ENCODE data around the gene CDK2AP2.
A peak's percentile ranks its signal among the peaks of the same experiment; 100 is the strongest.
"Not testable (repeated sequence)": the region's sequence is repeated elsewhere in the genome, so short reads cannot be mapped to it uniquely, and the experiment has no call there.

Gene CDK2AP2, protein sequence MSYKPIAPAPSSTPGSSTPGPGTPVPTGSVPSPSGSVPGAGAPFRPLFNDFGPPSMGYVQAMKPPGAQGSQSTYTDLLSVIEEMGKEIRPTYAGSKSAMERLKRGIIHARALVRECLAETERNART

DNA sequence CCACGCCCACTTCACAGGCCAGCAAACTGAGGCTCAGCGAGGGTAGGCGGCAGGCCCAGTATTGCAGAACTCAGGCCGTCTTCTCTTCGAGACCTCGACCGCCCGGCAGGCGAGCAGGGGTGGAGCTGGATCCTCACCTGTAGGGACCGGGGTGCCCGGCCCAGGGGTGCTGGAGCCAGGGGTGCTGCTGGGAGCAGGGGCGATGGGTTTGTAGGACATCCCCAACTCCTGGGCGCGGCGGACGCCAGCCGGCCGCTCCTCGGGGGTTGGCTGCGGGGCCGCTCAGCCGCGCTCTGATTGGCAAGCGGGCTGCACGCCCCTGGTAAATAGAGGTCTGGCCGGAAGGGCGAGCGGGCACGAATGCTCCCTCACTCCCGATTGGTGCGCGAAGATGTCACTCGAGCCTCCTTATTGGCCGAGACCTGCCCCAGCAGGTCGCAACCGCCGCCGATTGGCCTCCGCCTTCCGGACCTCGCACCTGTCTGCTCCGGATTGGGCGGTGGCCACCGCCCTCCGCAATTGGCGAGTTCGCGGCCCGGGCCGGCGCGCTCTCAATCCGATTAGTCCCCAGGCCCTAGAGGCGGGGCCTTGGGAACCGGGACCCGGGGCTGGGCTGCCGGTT is at the start of gene CDK2AP2:
TSS of gene CDK2AP2 (minus strand) at position 299 of the 622 bp plus-strand sequence. CDS start at position 219, 80 bp downstream.
- DNase-seq: peak; percentile 91

DNA sequence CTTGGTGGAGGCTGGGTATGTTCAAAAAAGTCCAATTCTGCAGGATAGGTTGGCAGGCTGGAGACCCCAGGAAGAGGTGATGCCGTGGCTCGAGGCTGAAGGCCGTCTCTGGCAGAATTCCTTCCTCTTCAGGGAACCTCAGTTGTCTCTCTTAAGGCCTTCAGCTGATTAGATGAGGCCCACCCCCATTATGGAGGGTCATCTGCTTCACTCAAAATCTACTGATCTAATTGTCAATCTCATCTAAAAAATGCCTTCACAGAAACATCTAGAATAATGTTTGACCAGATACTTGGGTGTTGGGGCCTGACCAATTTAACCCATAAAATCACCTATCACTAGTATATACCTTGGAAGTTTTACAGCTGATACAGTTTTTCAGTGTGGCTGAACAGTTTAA is 48.3 kb upstream of the CDK2AP2 start:
- no peak for DNase-seq

DNA sequence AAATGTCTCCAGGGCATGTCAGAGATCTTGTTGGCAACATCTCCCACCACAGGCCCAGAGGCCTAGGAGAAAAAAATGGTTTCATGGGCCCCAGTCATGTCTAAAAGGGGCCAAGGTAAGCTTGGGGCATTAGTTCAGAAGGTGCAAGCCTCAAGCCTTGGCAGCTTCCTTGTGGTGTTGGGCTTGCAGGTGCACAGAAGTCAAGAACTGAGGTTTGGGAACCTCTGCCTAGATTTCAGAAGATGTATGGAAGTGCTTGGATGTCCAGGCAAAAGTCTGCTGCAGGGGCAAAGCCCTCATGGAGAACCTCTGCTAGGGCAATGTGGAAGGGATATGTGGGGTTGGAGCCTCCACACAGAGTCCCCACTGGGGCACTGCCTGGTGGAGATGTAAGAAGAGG is 43.7 kb upstream of the CDK2AP2 start:
- not testable (repeated sequence) for DNase-seq

DNA sequence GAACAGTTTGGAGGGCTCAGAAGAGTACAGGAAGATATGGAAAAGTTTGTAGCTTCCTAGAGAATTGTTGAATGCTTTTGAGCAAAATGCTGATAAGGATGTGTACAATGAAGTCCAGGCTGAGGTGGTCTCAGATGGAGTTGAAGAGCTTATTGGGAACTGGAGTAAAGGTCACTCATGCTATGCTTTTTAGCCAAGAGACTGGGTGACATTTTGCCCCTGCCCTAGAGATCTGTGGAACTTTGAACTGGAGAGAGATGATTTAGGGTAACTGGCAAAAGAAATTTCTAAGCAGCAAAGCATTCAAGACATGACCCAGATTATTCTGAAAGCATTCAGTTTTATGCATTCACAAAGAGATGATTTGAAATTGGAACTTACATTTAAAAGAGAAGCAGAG is 43.2 kb upstream of the CDK2AP2 start:
- DNase-seq: no peak

DNA sequence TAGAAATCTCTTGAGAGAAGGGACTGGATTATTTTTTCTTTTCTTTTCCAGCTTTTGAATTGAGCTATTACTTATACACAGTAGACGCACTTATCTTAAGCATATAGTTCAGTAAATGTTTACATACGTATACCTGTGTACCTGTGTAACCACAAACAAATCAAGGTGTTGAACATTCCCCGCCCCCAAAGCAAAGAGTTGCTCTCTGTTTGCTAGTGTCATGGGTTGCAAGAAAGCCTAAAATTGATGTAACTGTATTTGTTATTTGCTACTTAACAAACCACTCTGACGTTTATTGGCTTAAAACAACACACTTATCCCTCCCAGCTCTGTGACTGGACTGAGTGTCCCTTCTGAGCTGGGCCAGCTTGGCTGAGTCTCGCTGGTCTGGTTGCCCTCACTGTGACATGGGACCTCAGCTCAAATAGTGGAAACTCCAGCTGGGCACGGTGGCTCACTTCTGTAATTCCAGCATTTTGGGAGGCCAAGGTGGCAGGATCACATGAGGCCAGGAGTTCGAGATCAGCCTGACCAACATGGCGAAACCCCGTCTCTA is 40.7 kb upstream of the CDK2AP2 start:
- no peak for DNase-seq

DNA sequence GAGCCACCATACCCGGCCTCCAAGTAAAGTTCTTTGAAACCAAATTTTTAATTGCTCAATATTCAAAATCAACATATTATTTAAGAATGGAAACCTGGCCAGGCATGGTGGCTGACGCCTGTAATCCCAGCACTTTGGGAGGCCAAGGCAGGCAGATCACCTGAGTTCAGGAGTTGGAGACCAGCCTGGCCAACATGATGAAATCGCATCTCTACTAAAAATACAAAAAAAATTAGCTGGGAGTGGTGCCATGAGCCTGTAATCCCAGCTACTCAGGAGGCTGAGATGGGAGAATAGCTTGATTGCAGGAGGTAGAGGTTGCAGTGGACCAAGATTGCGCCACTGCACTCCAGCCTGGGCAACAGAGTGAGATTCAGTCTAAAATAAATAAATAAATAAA is 40.1 kb upstream of the CDK2AP2 start:
- DNase-seq: not testable (repeated sequence)

DNA sequence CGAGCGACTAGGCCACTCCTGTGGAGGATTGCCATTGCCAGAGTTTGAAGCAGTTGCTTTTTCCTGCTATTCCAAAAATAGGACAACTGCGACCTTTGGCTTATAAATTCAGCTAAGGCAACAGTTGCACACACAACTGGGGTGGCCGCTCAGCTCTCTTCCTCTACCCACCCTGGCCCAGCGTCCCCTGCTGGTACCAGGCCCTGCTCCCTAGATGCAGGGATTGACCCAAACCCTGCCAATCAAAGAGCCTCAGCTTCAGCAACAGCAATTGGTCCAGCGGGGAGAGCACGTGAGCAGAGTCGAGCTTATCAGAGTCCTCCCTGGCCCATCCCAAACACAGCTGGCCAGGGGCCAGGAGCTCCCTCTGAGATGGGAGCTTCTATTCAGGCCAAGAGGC is 37.3 kb upstream of the CDK2AP2 start:
- no peak for DNase-seq

DNA sequence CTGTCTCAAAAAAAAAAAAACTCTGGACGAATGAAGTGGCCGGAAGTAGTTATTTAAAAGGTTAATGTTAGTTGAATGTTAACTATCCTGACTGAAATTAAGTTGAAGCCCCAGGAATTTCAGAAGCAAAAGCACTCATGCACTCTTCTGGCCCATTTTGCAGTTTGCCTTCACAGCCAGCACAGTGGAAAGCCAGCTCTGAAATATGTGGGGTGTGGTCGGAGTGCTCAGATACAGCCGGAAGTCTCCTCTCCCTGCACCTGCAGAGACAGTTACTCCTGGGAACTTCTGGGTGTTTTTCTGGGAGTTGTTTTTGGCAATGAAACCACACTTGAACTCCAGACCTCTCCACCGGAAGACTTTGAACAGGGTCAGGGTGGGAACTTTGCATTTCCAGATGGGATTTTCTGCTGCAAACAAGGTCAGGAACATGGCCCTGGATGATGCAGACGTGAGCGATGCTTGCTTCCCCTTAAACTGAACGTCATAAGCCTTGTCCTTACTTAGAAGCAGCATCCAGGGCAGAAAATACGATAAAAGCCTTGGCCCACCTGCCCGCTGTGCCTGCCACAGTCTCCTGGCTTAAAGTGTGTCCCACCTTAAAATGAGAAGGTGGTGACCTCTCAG is 36.8 kb upstream of the CDK2AP2 start:
- DNase-seq: no peak

DNA sequence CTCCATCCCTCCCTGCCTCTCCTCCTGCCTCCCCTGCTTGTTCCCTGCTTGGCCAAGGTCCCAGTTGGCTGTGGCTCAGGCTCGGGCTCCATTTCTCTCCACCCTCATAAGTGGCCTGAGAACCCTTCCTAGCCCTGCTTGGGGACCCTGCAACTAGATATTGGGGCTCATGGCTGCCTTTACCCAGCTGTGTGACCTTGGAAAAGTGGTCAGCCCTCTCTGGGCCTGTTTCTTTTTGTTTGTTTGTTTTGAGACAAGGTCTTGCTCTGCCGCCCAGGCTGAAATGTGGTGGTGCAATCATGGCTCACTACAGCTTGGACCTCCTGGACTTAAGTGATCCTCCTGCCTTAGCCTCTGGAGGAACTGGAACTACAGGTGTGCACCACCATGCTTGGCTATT is 35.6 kb upstream of the CDK2AP2 start:
- DNase-seq: no peak

DNA sequence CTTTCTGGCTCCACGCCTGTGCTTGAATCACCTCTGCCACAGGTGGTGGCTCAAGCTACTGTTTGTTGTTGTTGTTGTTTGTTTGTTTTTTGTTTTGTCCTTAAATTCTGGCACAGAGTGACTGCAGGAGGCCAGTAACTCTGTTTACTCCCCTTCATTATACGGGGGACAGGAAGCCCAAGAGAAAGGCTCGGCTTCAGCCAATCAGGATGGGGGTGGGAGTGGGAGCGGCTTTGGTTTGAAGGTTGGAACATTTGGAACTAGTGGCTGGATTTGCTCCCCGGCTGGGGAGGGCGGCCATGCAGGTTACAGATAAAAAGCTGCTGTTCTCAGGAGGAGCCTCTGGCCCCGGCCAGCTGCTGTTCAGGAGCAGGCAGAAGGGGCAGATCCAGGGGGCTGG is 35.0 kb upstream of the CDK2AP2 start:
- no peak for DNase-seq

DNA sequence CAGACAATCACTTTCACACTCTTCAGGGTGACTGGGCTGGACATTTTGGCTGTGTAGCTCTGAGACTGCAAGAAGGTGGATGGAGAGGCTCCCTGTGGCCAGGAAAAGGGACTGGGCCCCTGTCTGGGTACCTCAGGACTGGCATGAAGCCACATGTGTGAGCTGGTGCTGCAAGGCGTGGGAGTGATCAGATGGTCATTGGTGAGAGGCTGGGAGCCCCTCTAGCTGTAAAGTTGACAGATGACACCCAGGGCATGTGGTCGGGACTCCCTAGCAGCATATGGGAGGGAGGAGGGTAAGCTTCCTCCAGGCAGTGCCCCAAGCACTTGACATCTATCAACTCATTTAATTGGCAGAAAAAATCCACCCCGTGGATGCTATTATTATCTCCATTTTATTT is 34.2 kb upstream of the CDK2AP2 start:
- no peak for DNase-seq

DNA sequence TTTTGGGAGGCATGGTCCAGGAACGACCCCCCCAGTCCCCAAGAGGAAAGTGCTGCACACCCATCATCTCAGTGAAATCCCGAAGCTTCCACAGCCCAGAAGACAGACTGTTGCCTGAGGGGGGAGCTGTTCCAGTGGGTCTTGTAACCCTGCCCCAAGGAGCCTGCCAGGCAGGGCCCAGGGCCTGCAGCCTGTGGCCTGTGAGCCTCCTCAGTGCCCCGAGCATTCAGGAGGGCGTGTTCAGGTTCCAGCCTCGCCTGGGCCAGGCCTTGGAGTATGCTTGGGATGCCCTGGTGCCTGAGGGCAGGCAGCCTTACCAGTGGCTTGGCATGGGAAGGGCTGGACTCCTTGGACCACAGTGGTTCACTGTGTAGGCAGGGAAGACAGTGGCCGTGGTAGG is 33.2 kb upstream of the CDK2AP2 start:
- DNase-seq: no peak

DNA sequence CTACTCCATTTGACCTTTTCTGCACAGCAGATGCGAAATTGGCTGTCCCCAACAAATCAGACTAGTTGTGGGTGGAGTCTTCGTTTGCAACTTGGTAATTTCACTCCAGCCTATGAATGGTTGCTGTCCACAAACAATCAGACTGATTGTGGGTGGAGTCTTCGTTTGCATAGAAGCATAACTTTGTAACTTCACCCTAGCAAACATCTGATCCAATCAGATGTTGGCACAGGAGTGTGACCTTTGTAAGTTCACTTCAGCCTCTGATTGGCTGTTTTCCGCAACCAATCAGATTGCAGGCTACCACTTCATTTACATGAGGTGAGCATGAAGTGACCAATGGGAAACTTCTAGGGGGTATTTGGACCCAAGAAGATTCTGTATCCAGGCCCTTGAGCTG is 31.6 kb upstream of the CDK2AP2 start:
- no peak for DNase-seq

DNA sequence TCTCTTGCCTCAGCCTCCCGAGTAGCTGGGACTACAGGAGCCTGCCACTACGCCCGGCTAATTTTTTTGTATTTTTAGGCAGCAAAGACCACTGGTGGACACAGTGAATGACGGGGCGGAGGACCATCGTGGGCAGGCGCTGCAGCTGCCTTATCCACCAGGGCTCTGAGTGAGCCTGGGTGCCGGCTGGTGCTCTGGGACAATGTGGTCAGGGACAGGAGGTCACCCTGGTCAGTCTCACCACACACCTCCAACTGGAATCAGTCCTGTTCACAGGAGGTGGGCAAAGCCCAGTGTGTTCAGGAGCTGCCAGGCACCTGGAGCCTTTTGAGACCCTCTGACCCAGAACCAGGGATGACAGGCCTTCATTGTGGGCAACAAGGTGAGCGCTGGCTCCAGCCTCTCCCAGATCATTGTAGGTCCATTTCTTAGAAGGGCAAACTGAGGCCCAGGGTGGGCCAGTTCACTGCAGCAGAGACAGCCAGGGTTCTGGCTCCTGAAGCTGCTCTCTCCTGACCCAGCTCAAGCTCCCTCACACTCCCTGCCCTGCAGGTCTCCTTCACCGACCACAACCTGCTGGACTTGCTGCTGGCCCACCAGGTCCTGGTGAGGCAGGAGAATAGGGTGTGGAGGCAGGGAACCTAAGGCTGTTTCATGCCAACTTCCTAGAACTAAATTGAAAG is 31.0 kb upstream of the CDK2AP2 start:
- DNase-seq: no peak

DNA sequence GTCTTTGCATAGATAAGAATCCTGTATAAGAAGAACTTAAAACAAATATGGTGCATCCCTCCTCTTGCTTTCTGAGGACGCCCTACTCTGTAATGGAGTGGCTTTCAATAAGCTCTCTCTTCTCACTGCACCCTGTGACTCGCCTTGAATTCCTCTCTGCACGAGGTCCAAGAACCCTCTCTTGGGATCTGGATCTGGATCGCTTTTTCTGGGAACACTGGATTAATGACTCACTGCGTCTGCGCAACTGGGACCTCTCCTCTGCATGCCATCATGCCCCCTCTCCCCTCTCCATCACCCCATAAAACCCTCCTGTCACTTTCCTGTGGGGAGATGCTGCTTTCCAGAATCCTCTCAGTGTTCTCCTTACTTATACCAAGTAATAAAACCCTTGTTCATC is 30.3 kb upstream of the CDK2AP2 start:
- peak; percentile 7 for DNase-seq

DNA sequence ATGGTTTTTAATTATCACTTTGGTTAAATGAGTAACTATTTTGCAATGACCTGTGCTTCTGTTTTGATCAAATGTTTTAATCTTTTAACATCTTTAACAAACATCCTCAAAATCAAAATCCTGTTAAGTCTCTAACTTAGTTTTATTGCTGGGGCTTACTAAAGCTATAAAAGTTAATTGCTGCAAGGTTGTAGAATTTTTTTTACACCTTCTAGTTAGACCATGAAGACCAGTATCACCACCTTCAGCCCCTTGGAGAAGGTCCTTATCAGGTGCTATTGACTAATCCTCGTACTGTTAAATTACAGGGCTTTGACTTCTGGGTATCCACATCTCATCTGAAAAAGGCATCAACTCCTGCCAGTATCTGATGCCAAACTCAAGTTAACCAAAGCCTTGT is 27.6 kb upstream of the CDK2AP2 start:
- DNase-seq: no peak

DNA sequence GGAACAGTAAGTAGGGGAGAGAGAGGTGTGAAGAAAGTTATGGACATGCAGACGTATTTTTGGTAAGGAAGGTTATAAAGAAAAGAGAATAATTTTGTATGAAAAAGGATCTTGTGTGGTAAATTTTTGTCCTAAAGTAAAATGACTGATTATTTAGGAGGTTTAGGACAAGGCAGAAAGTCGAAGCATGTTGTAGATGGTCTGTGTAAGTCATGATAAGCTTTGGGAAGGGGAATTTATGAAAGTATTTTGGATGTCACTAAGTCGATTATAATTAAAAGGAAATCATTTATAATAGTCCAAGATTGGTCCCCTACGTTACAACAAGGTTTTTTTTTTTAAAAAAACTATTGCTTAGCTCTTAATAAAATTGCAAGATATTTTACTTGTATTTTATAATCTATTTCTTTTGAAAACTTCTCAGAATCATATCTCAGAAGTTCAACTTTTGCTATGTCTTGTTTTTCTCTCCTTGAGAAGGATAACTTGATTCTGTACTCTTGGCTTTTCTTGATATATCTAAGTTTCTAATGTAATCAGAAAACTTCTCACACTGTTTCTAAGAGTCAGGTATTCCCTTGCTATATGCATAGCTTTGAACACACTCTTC is 26.2 kb upstream of the CDK2AP2 start:
- DNase-seq: no peak

DNA sequence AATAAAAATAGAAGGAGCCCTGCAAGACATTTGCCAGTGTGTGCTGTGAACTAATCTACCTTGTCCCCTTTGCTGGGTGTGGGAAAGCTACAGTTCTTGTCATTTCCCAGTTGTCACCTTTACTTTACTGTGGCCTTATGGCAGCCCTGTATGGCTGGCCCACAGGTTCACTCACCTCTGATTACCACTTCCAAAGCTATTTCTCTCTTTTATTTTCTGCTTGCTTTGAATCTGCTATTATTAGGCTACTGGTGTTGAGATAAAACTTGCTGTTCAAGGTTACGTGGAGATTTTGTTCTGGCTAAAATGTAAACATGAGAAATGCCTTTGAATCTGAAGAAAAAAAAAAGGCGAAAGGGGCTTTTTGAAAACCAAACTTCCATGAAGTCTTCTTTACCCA is 24.9 kb upstream of the CDK2AP2 start:
- no peak for DNase-seq

DNA sequence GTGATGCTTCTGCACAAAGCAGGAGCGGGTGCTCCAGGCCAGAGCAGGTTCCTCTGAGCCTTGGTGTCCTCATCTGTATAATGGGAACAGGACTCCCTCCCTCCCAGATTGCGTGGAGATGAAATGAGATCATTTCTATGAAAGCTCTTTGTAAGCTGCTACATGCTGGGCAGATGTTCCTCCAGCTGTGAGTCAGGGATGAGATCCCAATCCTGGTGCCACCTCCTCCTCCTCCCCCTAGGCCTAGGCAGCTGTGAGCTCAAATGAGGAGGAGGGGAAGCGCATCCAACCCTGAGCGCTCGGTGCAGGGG is 22.3 kb upstream of the CDK2AP2 start:
- DNase-seq: no peak

DNA sequence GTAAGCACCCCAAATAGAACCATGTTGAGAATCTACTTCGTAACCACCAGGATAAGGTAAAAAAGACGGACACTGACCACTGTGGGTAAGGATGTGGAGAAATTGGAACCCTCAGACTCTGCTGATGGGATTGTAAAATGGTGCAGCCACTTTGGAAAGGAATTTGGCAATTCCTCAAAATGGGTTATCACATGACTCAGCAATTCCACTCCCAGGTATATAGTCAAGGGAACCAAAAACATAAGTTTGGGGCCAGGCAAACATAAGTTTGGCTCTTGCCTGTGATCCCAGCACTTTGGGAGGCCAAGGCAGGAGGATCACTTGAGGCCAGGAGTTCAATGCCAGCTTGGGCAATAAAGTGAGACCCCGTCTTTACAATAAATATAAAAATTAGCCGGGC is 20.4 kb upstream of the CDK2AP2 start:
- no peak for DNase-seq

DNA sequence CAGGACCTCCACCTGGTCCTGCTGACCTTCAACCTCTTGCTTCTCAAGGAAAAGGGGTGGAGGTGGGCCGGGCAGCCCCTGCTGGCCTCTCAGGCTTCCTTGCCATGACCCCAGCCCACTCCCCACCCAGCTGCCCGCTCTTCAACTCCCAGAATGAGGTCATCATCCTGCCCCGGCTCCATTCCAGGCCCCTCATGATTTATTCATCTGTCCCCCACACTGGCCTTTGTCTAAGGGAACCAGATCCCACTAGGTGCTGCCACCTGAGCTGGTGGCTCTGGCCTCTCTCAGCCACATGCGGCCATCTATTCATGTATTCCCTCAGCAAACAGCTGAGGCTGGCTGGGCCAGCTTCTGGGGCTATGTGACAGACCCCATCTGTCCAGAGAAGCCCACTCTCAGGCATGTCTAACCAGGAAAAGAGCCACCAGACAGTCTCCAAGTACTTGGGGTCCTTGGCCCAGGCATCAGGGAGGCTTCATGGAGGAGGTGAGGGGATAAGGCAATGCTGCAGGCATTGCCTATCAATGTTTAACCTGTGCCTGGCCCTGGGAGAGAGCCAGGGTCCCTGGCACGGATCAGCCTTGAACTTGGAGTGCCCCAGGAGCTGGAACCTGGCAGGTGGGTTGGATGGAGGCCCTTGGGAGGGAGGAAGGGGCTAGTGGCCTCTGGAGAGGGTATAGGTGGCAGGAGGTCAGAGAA is 17.5 kb upstream of the CDK2AP2 start:
- no peak for DNase-seq

DNA sequence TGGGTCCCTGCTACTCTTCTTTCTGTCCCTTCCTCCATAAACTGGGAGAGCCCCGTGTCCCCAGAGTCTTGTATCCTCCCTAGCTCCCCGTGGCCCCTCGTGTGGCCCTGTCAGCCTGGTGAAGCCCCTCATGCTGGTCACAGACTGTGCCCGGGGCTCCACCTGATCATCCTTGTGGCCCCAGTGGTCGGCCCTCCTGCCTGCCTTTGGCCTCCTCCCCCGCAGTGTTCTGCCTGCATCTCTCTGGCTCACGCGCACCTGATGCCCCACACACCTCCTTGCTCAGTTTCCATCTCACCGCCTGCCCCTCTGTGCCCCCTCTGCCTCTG is 16.5 kb upstream of the CDK2AP2 start:
- DNase-seq: no peak
